ENCODE measurements around the gene SUPT3H. TPM values are rescaled to one million over a fixed set of nuclear protein-coding genes. Genes with fewer than 3 reads are reported as not detected.

Gene SUPT3H
- total and polyA plus RNA-seq, 2 of the 8 experiments (the other 6 are each of a cell fraction or from before 2014, with no cell fraction given), result 18.8 to 23.0 TPM

- Histone ChIP-seq H3K27ac (ENCODE audit: low read depth, low read length) (no peak overlapping the region), H3K36me3 (ENCODE audit: control insufficient read depth in 2 of 4, insufficient read depth in 4 of 4, low read length in 3 of 4) (no peaks in the 10 kb centered on the region), H4K91ac (replicated peaks; ENCODE audit: insufficient read length, low read length) (no peak overlapping the region), H3K18ac (ENCODE audit: extremely low read depth, low read length) (no peak overlapping the region), H3K4me2 (ENCODE audit: insufficient read depth in 1 of 2, low read depth in 2 of 2, low read length in 2 of 2) (no peak overlapping the region), H3K9me3 (ENCODE audit: insufficient read depth in 2 of 2, low read depth in 1 of 2, low read length in 1 of 2) (no peaks in the 10 kb centered on the region), H3K79me2 (ENCODE audit: control insufficient read depth in 1 of 2, insufficient read depth in 2 of 2, low read length in 2 of 2) (no peaks in the 10 kb centered on the region), H3K9ac (replicated peaks in 1 of 4; ENCODE audit: extremely low read depth in 1 of 4, low read depth in 3 of 4, low read length in 3 of 4) (no peak overlapping the region), H3K4ac (replicated peaks; ENCODE audit: insufficient read length, low read depth, low read length) (no peak overlapping the region), H3K23ac (ENCODE audit: insufficient read length) (no peak overlapping the region), H3K23me2 (ENCODE audit: low read depth, low read length) (no peaks in the 10 kb centered on the region), H2BK20ac (ENCODE audit: low read length) (no peak overlapping the region), H3K14ac (ENCODE audit: insufficient read length) (no peak overlapping the region), H2AK5ac (ENCODE audit: low read depth, low read length) (no peak overlapping the region), H2BK12ac (ENCODE audit: low read depth, low read length) (no peak overlapping the region), H2AFZ (ENCODE audit: low read length) (no peak overlapping the region), H2BK120ac (replicated peaks; ENCODE audit: low read depth, low read length) (no peak overlapping the region), H4K5ac (ENCODE audit: insufficient read length, low read depth, low read length) (no peak overlapping the region), H4K8ac (ENCODE audit: extremely low read depth, insufficient read depth, low read length) (no peak overlapping the region), H3K4me1 (replicated peaks in 1 of 4; ENCODE audit: control insufficient read depth in 3 of 4, insufficient read depth in 4 of 4, low read length in 3 of 4) (no peaks in the 10 kb centered on the region), H3K79me1 (ENCODE audit: low read depth, low read length) (no peaks in the 10 kb centered on the region), H3K27me3 (replicated peaks in 1 of 4; ENCODE audit: control insufficient read depth in 3 of 4, extremely low read depth in 1 of 4, insufficient read depth in 3 of 4, low read length in 3 of 4) (no peaks in the 10 kb centered on the region), H3K56ac (replicated peaks; ENCODE audit: insufficient read length, low read depth, low read length) (no peak overlapping the region), H2BK5ac (ENCODE audit: low read depth, low read length) (no peak overlapping the region), H3K4me3 (ENCODE audit: extremely low read depth in 1 of 4, insufficient read depth in 2 of 4, low read depth in 3 of 4, low read length in 4 of 4) (no peak overlapping the region), H4K20me1 (replicated peaks in 1 of 2; ENCODE audit: control insufficient read depth in 1 of 2, insufficient read depth in 2 of 2, low read length in 2 of 2) (no peaks in the 10 kb centered on the region), H2BK15ac (ENCODE audit: low read length) (no peak overlapping the region)
- POLR2A ChIA-PET (ENCODE audit: partially characterized antibody), result no interaction called here
- CTCF ChIA-PET (ENCODE audit: partially characterized antibody), result no interaction called here
- DNase-seq (ENCODE audit: low read depth in 1 of 2, low spot score in 2 of 2) (no peak), FAIRE-seq (no peak)
- WGBS, 2 experiments (ENCODE audit: extremely low coverage in 1 of 2, insufficient coverage in 1 of 2, insufficient read length in 1 of 2, insufficient replicate concordance in 2 of 2, low coverage in 1 of 2, low lambda C conversion rate in 2 of 2, missing lambda C conversion rate in 1 of 2), result 93% methylated on average over 3 of the region's 3 CpGs; no CpG with 5 or more reads in 1 of the 2 experiments
- TF ChIP-seq JUND (IDR thresholded peaks at IDR 0.05; ENCODE audit: low read length) (no peak), NANOG (IDR thresholded peaks at IDR 0.05; ENCODE audit: insufficient read depth, low read depth, low read length, poor library complexity, severe bottlenecking) (no peak), JUN (IDR thresholded peaks at IDR 0.05; ENCODE audit: low read depth, low read length) (no peak), SAP30 (IDR thresholded peaks at IDR 0.05; ENCODE audit: insufficient read depth, insufficient replicate concordance, low read length) (no peak), CTBP2 (IDR thresholded peaks at IDR 0.05; ENCODE audit: borderline replicate concordance, insufficient read depth, insufficient read length, low read length) (no peak)
Measured at GRCh38 chr6:45006893-45007292, 370.8 kb downstream of the SUPT3H start.
